Liver (tissue), 9 donors: ENCODE measurements around the gene KCNG1. TPM values are rescaled to one million over a fixed set of nuclear protein-coding genes. Genes with fewer than 3 reads are reported as not detected.

Experiments used
- DNase-seq: peaks from one replicate; pipeline ENCODE4 v3.0.0-alpha.2; 2017; ENCODE audit warnings: low spot score
- H3K27ac ChIP-seq, 2 donors: one replicate each; pipeline ENCODE4 v1.7.0; 2013; ENCODE audit warnings: inconsistent platforms in 2 of 2, low read length in 2 of 2, control low read depth in 1 of 2, low read depth in 1 of 2, mild to moderate bottlenecking in 1 of 2
- H3K27me3 ChIP-seq, 4 donors: one replicate each; pipeline versions ENCODE4 v1.6.1 to v1.7.0; 2013; ENCODE audit warnings: low read length in 3 of 4, inconsistent platforms in 1 of 4, mild to moderate bottlenecking in 1 of 4, moderate library complexity in 1 of 4; ENCODE audit not compliant: control insufficient read depth in 4 of 4, insufficient read depth in 4 of 4
- H3K36me3 ChIP-seq, 4 donors: one replicate each; pipeline versions ENCODE4 v1.6.1 to v1.7.0; 2013; ENCODE audit warnings: low read length in 3 of 4, mild to moderate bottlenecking in 3 of 4, low read depth in 1 of 4, moderate library complexity in 1 of 4; ENCODE audit not compliant: control insufficient read depth in 4 of 4, insufficient read depth in 3 of 4
- H3K4me1 ChIP-seq, 4 donors: one replicate each; pipeline versions ENCODE4 v1.6.1 to v1.7.0; 2013; ENCODE audit warnings: low read length in 3 of 4, mild to moderate bottlenecking in 3 of 4, moderate library complexity in 1 of 4; ENCODE audit not compliant: control insufficient read depth in 4 of 4, insufficient read depth in 4 of 4
- H3K4me3 ChIP-seq, 3 donors: one replicate each; pipeline versions ENCODE4 v1.6.1 to v1.7.0; 2013; ENCODE audit warnings: low read length in 3 of 3, control low read depth in 1 of 3, low read depth in 1 of 3, mild to moderate bottlenecking in 1 of 3
- H3K9ac ChIP-seq, 2 donors: one replicate each; pipeline ENCODE4 v1.7.0; 2013; ENCODE audit warnings: low read length in 2 of 2, mild to moderate bottlenecking in 2 of 2, moderate library complexity in 2 of 2, control low read depth in 1 of 2, low read depth in 1 of 2
- H3K9me3 ChIP-seq, 4 donors: one replicate each; pipeline versions ENCODE4 v1.6.1 to v1.7.0; 2013; ENCODE audit warnings: low read length in 3 of 4; ENCODE audit not compliant: control insufficient read depth in 4 of 4
- CTCF ChIP-seq: fragments of 150-350 bp; IDR thresholded peaks from 2 replicates; pipeline ENCODE4 v1.5.1; 2017; ENCODE audit warnings: improper control_type of control experiment, low read depth, low read length; ENCODE audit not compliant: missing input control
- FOXA1 ChIP-seq: IDR thresholded peaks from 2 replicates; pipeline ENCODE4 v1.6.1; 2016; ENCODE audit warnings: antibody characterized with exemption
- FOXA2 ChIP-seq: IDR thresholded peaks from 2 replicates; pipeline ENCODE4 v1.6.1; 2016; ENCODE audit warnings: antibody characterized with exemption
- GABPA ChIP-seq, 2 donors: IDR thresholded peaks in 1 of 2; conservative IDR thresholded peaks in 1 of 2; 2 replicates each; pipeline ENCODE4 v1.6.1; 2016; ENCODE audit warnings: antibody characterized with exemption in 2 of 2, mild to moderate bottlenecking in 1 of 2, moderate library complexity in 1 of 2
- HNF4A ChIP-seq, 2 donors: conservative IDR thresholded peaks; 2 replicates each; pipeline ENCODE4 v1.6.1; 2016; ENCODE audit warnings: antibody characterized with exemption in 2 of 2, mild to moderate bottlenecking in 2 of 2
- HNF4G ChIP-seq: IDR thresholded peaks from 2 replicates; pipeline ENCODE4 v1.6.1; 2016; ENCODE audit warnings: antibody characterized with exemption
- MAX ChIP-seq: IDR thresholded peaks from 2 replicates; pipeline ENCODE4 v1.6.1; 2016; ENCODE audit warnings: antibody characterized with exemption
- NR2F2 ChIP-seq: IDR thresholded peaks from 2 replicates; pipeline ENCODE4 v1.6.1; 2016; ENCODE audit warnings: antibody characterized with exemption
- RAD21 ChIP-seq, 2 donors: IDR thresholded peaks; 2 replicates each; pipeline ENCODE4 v1.6.1; 2016; ENCODE audit warnings: antibody characterized with exemption in 2 of 2, mild to moderate bottlenecking in 2 of 2
- REST ChIP-seq: IDR thresholded peaks from 2 replicates; pipeline ENCODE4 v1.6.1; 2016; ENCODE audit warnings: antibody characterized with exemption, mild to moderate bottlenecking
- RXRA ChIP-seq, 2 donors: IDR thresholded peaks; 2 replicates each; pipeline ENCODE4 v1.6.1; 2017 to 2018; ENCODE audit warnings: antibody characterized with exemption in 2 of 2, mild to moderate bottlenecking in 1 of 2
- TAF1 ChIP-seq: conservative IDR thresholded peaks from 2 replicates; pipeline ENCODE4 v1.6.1; 2016; ENCODE audit warnings: antibody characterized with exemption, mild to moderate bottlenecking
- YY1 ChIP-seq: IDR thresholded peaks from 2 replicates; pipeline ENCODE4 v1.6.1; 2016; ENCODE audit warnings: antibody characterized with exemption, mild to moderate bottlenecking
- whole genome bisulfite sequencing: extraction: QIAGEN DNeasy Blood & Tissue Kit; methylation state at CpG from one replicate; pipeline ENCODE4 v1.1.7; 2013; 5-methylcytosine and 5-hydroxymethylcytosine counted together
- polyA plus RNA-seq, 2 donors: library from polyadenylated mRNA; stranded (reverse) in 1 of 2; unstranded in 1 of 2; fragments of 200-250 nt in 1 of 2; fragments of >200 nt in 1 of 2; fragmentation: Nextera tagmentation in 1 of 2; extraction: Ambion mirVana in 1 of 2; gene quantifications; one replicate each; pipeline versions ENCODE4 v1.2.1 to v1.2.3, GENCODE V29; 2013 to 2015
- total RNA-seq, 2 donors: library from RNA; depleted of rRNA; stranded (reverse); fragments of >200 nt; gene quantifications; one replicate each; pipeline ENCODE4 v1.2.3, GENCODE V29; 2014
- donor health status: healthy.
- donor health status: healthy.
- donor health status: healthy.
- donor health status: healthy.
- donor health status: healthy.

Gene KCNG1
- total and polyA plus RNA-seq, 4 donors = 0.08 to 0.24 (median 0.14) TPM; not detected in 1

GRCh38 chr20:50987493-50988210 lies 35.3 kb downstream of the KCNG1 start:
- no peaks in the 10 kb centered on the region for H3K36me3 ChIP-seq
- 11% methylated on average over 13 of the region's 13 CpGs for WGBS
- TF ChIP-seq CTCF (peak; percentile 96), FOXA2 (peak; percentile 22), NR2F2 (no peak), RAD21 (IDR thresholded peaks at IDR 0.05) (peak; percentile 97 to 98), RXRA (IDR thresholded peaks at IDR 0.05) (no peak), YY1 (no peak), FOXA1 (peak; percentile 18)
- no peak overlapping the region for H3K27ac ChIP-seq
- H3K9ac ChIP-seq = no peak overlapping the region
- no peaks in the 10 kb centered on the region for H3K9me3 ChIP-seq
- H3K4me1 ChIP-seq = peaks cover 0 to 12% (median 4%) of the 10 kb centered on the region in 4 donors
- H3K27me3 ChIP-seq = no peaks in the 10 kb centered on the region
- DNase-seq = peak; percentile 62
- no peak overlapping the region for H3K4me3 ChIP-seq

- Histone ChIP-seq H3K9ac (no peak overlapping the region), H3K36me3 (no peaks in the 10 kb centered on the region), H3K27ac (no peak overlapping the region), H3K4me3 (no peak overlapping the region), H3K27me3 (no peaks in the 10 kb centered on the region), H3K9me3 (no peaks in the 10 kb centered on the region), H3K4me1 (peaks cover 0 to 14% (median 5%) of the 10 kb centered on the region in 4 donors)
- 65% methylated on average over 2 of the region's 2 CpGs for WGBS
- no peak for TF ChIP-seq GABPA (IDR thresholded peaks at IDR 0.05 in 1 of 2, conservative IDR thresholded peaks at IDR 0.05 in 1 of 2)
- DNase-seq = no peak
Observed at GRCh38 chr20:50983321-50983720, 39.6 kb downstream of the KCNG1 start.

- Histone ChIP-seq H3K36me3 (no peaks in the 10 kb centered on the region), H3K27me3 (peaks cover 0 to 4% (median 0%) of the 10 kb centered on the region in 4 donors), H3K27ac (no peak overlapping the region), H3K9me3 (no peaks in the 10 kb centered on the region), H3K4me1 (peaks cover 0 to 12% (median 5%) of the 10 kb centered on the region in 4 donors), H3K4me3 (no peak overlapping the region), H3K9ac (no peak overlapping the region)
- TF ChIP-seq TAF1 (no peak), RXRA (IDR thresholded peaks at IDR 0.05) (no peak), HNF4A (conservative IDR thresholded peaks at IDR 0.05) (no peak), MAX (no peak), NR2F2 (no peak), REST (no peak), HNF4G (no peak), FOXA1 (no peak), CTCF (no peak)
- 19% methylated on average over 4 of the region's 4 CpGs for WGBS
- DNase-seq = no peak
Observed at GRCh38 chr20:50982363-50982762, 40.5 kb downstream of the KCNG1 start.
